A549 (cell line): Measurements from ENCODE around the gene ARMC10.
"Not testable (repeated sequence)": the region's sequence is repeated elsewhere in the genome, so short reads cannot be mapped to it uniquely, and the experiment has no call there.

Source experiments
- NFE2L2 ChIP-seq: fragments of 150-350 bp; conservative IDR thresholded peaks from 2 replicates; pipeline ENCODE4 v1.6.1; 2014; ENCODE audit warnings: low read length
- RAD21 ChIP-seq, 2 experiments: fragments of >200 bp in 1 of 2; sonication (Bioruptor Twin) in 1 of 2; formaldehyde crosslinking in 1 of 2; IDR thresholded peaks in 1 of 2; conservative IDR thresholded peaks in 1 of 2; 2 replicates in 1 of 2; 3 replicates in 1 of 2; pipeline ENCODE4 v1.6.1; 2012 to 2018; ENCODE audit warnings: inconsistent platforms in 1 of 2
- RCOR1 ChIP-seq: fragments of 150-350 bp; IDR thresholded peaks from 2 replicates; pipeline ENCODE4 v1.6.1; 2014; ENCODE audit warnings: antibody characterized with exemption, low read length, low read depth
- TF ChIP-seq, protein P1 (sequence below): fragments of >200 bp; sonication (Bioruptor Twin); formaldehyde crosslinking; IDR thresholded peaks from 3 replicates; pipeline ENCODE4 v1.5.1; 2016

DNA sequence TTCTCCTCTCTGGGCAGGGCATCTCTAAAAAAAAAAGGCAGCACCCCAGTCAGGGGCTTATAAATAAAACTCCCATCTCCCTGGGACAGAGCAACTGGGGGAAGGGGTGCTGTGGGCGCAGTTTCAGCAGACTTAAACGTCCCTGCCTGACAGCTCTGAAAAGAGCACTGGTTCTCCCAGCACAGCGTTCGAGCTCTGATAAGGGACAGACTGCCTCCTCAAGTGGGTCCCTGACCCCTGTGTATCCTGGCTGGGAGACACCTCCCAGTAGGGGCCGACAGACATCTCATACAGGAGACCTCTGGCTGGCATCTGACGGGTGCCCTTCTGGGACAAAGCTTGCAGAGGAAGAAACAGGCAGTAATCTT, 31.7 kb downstream of the ARMC10 start:
- TF ChIP-seq, protein P1, sequence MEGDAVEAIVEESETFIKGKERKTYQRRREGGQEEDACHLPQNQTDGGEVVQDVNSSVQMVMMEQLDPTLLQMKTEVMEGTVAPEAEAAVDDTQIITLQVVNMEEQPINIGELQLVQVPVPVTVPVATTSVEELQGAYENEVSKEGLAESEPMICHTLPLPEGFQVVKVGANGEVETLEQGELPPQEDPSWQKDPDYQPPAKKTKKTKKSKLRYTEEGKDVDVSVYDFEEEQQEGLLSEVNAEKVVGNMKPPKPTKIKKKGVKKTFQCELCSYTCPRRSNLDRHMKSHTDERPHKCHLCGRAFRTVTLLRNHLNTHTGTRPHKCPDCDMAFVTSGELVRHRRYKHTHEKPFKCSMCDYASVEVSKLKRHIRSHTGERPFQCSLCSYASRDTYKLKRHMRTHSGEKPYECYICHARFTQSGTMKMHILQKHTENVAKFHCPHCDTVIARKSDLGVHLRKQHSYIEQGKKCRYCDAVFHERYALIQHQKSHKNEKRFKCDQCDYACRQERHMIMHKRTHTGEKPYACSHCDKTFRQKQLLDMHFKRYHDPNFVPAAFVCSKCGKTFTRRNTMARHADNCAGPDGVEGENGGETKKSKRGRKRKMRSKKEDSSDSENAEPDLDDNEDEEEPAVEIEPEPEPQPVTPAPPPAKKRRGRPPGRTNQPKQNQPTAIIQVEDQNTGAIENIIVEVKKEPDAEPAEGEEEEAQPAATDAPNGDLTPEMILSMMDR: not testable (repeated sequence)
- not testable (repeated sequence) for TF ChIP-seq NFE2L2; RCOR1; RAD21 (conservative IDR thresholded peaks at IDR 0.05 in 1 of 2, IDR thresholded peaks at IDR 0.05 in 1 of 2)
